Muscle layer of colon (tissue), 2 donors: ENCODE results near the gene SSC4D.
"Not testable (repeated sequence)": the region's sequence is repeated elsewhere in the genome, so short reads cannot be mapped to it uniquely, and the experiment has no call there.

Experiments
- H3K27ac ChIP-seq: one replicate; pipeline ENCODE4 v1.7.0; 2013; ENCODE audit warnings: low read depth, mild to moderate bottlenecking, low read length, moderate library complexity
- H3K27me3 ChIP-seq, 2 donors: one replicate each; pipeline ENCODE4 v1.7.0; 2013; ENCODE audit warnings: low read length in 2 of 2, mild to moderate bottlenecking in 2 of 2; ENCODE audit not compliant: insufficient read depth in 2 of 2, control insufficient read depth in 1 of 2
- H3K36me3 ChIP-seq: one replicate; pipeline ENCODE4 v1.7.0; 2013; ENCODE audit warnings: mild to moderate bottlenecking, low read length; ENCODE audit not compliant: insufficient read depth
- H3K4me1 ChIP-seq: one replicate; pipeline ENCODE4 v1.7.0; 2013; ENCODE audit warnings: mild to moderate bottlenecking, low read length; ENCODE audit not compliant: insufficient read depth
- H3K4me3 ChIP-seq, 2 donors: one replicate each; pipeline ENCODE4 v1.7.0; 2013; ENCODE audit warnings: low read length in 2 of 2, low read depth in 1 of 2, mild to moderate bottlenecking in 1 of 2, moderate library complexity in 1 of 2
- H3K9ac ChIP-seq: one replicate; pipeline ENCODE4 v1.7.0; 2013; ENCODE audit warnings: low read length
- H3K9me3 ChIP-seq: one replicate; pipeline ENCODE4 v1.7.0; 2013; ENCODE audit warnings: mild to moderate bottlenecking, low read length
- donor health status: abdominal sarcoma.
- donor health status: Adenocarcinoma of cecum.

The SSC4D gene

DNA sequence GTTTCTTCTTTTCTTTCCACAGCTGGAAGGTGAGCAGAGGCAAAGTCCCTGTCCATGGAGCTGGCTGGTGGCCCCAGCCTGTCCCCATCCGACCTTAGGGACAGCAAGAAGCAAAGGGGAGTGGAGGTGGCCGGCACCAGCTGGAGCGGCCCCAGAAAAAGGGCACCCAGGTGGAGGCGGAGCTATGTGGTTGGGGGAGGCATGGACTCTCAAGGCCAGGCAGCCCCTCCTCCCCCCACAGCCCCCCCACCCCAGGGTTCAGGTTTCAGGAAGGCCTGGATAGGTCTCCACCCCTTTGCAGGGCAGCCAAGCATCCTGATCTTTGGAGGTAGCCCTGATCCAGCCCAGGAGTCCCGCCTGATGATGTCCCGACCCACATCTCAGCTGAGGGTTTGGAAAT lies at the start of gene SSC4D:
Gene SSC4D (minus strand): TSS at position 161 of the 400 bp plus-strand sequence. CDS start 5,258 bp downstream, outside the sequence.
- Histone ChIP-seq H3K4me1 (no peaks in the 10 kb centered on the region), H3K27me3 (no peaks in the 10 kb centered on the region), H3K27ac (no peak within 1 kb of the TSS), H3K4me3 (no peak within 1 kb of the TSS), H3K9me3 (no peaks in the 10 kb centered on the region), H3K36me3 (no peaks in the 10 kb centered on the region), H3K9ac (no peak within 1 kb of the TSS)

DNA sequence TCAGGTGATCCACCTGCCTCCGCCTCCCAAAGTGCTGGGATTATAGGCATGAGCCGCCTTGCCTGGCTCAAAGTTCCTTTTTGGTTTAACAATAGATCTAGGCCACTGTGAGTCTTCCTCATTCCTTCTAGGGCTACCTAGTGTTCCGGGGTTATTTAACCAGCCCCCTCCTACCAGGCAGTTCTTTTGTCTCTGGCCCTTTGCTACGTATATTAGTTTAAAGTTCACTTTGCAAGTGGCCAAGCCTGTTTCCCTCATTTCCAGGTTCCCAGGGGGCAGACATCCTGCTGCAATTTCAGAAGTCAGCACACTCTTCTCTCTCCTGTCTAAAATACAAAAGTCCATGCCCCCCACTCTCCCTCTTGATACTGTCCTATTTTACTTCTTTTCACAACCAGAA lies 49.0 kb upstream of the SSC4D start:
- H3K4me1 ChIP-seq, H3K27ac ChIP-seq, H3K4me3 ChIP-seq, H3K9me3 ChIP-seq, H3K27me3 ChIP-seq, H3K9ac ChIP-seq, H3K36me3 ChIP-seq: not testable (repeated sequence)

DNA sequence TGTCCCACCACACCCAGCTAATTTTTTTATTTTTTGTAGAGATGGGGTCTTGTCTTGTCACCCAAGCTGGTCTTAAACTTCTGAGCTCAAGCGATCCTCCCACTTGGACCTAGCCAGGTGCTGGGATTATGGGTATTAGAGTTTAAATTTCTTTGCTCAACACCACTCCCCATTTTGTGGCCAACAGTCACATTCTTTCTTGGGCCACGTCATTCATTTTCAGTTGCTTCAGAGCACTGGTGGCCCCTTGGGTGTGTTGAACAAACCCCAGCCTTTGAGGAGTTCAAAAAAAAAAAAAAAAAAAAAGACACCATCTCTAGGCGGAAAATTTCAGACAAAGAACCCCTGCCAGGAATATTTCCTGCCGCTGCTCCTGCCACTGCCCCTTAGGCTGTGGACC lies 47.5 kb upstream of the SSC4D start:
- H3K27me3 ChIP-seq, H3K4me3 ChIP-seq, H3K4me1 ChIP-seq, H3K9ac ChIP-seq, H3K27ac ChIP-seq, H3K36me3 ChIP-seq, H3K9me3 ChIP-seq: not testable (repeated sequence)

DNA sequence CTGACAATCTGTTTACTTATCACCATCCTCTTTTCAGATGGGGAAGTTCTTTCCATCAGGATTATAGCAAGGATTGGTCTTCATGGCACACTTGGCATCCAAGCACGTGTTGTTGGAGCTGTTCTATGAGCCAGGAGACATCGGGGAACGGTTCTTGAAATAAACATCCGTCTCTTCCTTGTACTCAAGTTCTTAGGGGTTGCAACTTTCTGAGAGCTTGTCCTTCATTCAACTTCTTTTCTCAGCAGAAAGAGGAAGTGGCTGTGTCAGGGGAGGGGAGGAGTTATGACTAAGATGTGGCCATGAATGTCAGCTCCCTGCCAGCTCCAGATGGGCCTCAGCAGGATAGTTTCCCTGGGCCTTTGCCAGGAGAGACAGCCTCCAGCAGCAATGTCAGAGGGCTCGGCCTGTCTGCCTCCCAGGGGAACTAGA lies 36.1 kb upstream of the SSC4D start:
- H3K4me3 ChIP-seq, H3K9me3 ChIP-seq, H3K27ac ChIP-seq, H3K27me3 ChIP-seq, H3K36me3 ChIP-seq, H3K9ac ChIP-seq, H3K4me1 ChIP-seq: not testable (repeated sequence)

DNA sequence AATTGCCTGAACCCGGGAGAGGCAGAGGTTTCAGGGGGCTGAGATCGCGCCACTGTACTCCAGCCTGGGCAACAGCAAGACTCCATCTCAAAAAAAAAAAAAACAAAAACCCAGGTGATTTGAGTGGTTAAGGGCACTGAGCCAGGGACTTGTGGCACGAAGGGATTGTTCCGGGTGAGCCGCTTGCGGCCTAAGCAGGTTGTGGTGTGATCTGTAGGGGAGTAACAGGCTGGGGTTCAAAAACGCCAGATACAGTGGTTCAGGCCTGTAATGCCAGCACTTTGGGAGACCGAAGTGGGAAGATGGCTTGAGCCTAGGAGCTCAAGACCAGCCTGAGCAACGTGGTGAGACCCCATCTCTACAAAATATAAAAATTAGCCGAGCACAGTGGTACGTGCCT lies 34.3 kb upstream of the SSC4D start:
- H3K27ac ChIP-seq, H3K36me3 ChIP-seq, H3K4me1 ChIP-seq, H3K9ac ChIP-seq, H3K27me3 ChIP-seq, H3K9me3 ChIP-seq, H3K4me3 ChIP-seq: not testable (repeated sequence)

DNA sequence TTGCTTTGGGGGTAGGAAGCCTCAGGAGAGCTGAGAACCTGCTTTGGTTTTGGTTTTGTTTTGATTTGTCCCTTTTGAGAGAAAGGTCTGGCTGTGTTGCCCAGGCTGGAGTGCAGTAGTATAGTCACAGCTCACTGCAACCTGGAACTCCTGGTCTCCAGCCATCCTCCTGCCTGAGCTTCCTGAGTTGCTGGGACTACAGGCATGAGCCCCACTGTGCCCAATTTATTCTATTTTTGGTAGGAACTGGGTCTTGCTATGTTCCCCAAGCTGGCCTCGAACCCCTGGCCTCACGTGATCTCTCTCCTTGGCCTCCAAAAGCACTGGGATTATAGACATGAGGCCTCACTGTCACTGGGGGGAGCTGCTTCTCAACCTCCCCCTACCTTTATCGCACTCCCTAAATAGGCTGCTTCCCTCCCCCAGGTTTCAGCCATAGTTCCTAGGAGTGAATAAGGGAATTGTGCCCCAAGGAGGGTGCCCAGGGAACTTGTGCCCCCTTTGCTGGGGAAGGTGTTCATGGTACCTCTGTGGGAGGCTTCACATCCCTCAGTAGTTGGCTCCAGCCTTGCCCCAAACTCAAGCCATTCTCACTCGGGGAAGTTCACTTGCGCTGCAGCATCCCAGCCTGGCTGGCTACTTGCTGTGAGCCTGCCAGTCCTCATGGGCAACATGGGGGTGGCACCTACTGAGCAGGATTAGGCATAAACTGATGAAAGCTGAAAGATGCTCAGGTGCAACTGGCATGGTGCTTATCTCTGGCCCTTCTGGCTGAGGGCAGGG lies 33.4 kb upstream of the SSC4D start:
- not testable (repeated sequence) for H3K4me1 ChIP-seq, H3K27ac ChIP-seq, H3K27me3 ChIP-seq, H3K9ac ChIP-seq, H3K36me3 ChIP-seq, H3K9me3 ChIP-seq, H3K4me3 ChIP-seq

DNA sequence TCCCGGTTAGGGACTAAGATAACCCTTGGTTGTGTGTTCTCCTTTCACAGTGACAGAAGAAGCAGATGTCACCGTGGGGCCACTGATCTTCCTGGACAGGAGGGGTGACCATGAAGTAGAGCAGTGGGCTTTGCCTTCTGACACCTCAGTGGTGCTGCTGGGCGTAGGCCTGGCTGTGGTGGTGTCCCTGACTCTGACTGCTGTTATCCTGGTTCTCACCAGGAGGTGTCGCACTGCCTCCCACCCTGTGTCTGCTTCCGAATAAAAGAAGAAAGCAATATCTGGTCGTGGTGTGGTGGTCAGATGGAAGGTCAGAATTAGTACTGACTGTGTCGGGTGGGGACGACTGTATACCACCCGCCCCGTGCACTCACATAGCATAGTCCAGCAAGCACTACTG lies 32.3 kb upstream of the SSC4D start:
- not testable (repeated sequence) for H3K4me3 ChIP-seq, H3K27me3 ChIP-seq, H3K9me3 ChIP-seq, H3K36me3 ChIP-seq, H3K4me1 ChIP-seq, H3K9ac ChIP-seq, H3K27ac ChIP-seq

DNA sequence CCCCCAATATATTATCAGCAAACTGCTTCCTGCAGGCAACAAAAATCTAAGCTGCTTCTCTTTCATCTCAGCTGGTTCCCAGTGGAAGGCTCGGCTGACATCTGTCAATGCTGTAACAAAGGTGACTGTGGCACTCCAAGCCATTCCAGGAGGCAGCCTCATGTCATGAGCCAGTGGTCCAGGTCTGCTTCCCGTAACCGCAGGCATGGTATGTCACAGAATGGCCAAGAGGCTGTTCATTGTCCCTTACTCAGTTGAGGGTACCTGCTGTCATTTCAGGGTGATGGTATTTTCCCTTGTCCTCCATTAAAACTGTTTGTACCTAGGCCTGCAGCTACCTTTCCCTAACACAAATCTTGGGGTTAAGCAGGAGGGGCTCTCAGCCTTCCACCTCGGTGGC lies 30.9 kb upstream of the SSC4D start:
- H3K27ac ChIP-seq, H3K9me3 ChIP-seq, H3K36me3 ChIP-seq, H3K9ac ChIP-seq, H3K27me3 ChIP-seq, H3K4me3 ChIP-seq, H3K4me1 ChIP-seq: not testable (repeated sequence)

DNA sequence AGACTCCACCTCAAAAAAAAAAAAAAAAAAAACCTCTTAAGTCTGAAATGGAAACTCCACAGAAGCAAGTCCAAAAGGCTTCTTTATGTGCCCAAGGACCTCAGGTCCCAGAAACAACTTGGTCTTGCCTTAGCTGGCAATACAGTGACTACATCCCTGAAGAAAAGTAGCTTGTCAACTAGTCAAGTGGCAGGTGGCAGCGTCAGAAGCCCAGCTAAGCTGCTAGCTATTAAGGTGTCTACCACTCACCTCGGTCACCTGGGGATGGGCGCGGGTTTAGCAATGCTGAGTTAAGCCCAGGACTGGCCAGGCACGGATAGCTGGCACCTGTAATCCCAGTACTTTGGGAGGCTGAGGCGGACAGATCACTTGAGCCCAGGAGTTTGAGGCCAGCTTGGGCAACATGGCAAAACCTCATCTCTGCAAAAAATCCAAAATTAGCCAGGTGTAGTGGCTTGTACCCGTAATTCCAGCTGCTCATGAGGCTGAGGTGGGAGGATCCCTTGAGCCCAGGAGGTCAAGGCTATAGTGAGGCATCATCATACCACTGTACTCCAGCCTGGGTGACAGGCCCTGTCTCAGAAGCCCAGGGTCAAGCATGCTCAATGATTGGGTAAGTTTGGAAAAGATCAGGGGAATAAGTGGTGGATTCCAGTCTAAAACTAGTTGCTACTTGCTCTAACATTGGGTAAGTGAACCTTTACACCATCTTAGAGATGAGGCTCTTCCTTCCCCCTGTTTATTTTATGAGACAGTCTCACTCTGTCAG lies 29.8 kb upstream of the SSC4D start:
- H3K36me3 ChIP-seq, H3K27me3 ChIP-seq, H3K9me3 ChIP-seq, H3K4me1 ChIP-seq, H3K9ac ChIP-seq, H3K4me3 ChIP-seq, H3K27ac ChIP-seq: not testable (repeated sequence)

DNA sequence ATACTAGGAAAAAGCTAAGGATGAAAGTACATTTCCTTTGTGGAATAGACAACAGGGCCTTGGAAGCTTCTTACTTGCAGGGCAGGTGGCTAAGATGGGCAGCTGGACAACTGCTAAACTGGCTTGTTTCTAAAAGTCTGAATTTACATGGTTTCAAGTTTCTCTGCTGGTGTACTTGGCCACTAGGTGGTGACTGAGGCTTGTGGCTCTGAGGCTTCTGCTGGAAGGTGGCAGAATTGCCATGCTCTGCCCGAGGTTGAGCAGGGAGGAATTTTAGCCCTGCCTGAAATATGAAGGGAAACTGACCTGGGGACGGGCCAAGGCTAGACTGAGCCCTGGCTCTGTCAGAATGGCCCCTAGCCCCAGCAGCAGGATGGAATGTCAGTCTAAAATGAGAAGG lies 28.4 kb upstream of the SSC4D start:
- not testable (repeated sequence) for H3K4me1 ChIP-seq, H3K27me3 ChIP-seq, H3K36me3 ChIP-seq, H3K9ac ChIP-seq, H3K4me3 ChIP-seq, H3K27ac ChIP-seq, H3K9me3 ChIP-seq

DNA sequence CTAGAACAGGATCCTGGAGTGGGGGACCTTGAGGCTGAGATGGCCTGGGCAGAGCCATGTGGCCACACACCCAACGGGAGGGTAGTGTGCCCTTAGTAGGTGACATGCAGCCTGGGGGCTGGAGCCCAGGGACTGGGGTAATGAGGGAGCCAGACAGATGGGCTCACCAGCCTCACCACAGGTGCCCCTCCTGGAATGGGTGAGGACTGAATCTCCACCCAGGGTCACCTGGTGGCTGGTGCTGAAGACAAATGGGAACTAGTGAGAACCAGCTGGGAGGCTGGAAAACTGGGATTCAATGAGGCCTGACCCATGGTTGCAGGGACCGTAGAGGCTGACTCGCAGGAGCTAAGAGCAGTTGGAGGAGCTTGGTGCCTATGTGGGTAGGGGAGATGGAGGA lies 21.3 kb upstream of the SSC4D start:
- no peak overlapping the region for H3K27ac ChIP-seq
- H3K9me3 ChIP-seq: no peaks in the 10 kb centered on the region
- no peak overlapping the region for H3K9ac ChIP-seq
- H3K4me3 ChIP-seq: no peak overlapping the region
- no peaks in the 10 kb centered on the region for H3K27me3 ChIP-seq
- no peaks in the 10 kb centered on the region for H3K36me3 ChIP-seq
- no peaks in the 10 kb centered on the region for H3K4me1 ChIP-seq

DNA sequence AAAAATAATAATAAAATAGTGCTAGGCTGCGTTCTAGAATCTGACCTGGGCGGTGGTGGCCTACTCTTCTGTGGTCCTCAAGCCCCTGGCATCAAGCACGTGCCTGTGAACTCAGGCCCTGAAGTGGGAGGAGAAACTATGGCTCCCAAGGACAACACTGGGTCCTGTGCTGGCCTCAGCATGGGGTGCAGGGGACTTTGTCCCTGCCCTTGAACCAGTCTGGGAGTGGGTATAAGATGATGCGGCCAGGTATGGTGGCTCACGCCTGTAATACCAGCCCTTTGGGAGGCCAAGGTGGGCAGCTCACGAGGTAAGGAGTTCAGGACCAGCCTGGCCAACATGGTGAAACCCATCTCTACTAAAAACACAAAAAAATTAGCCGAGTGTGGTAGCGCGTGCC lies 20.7 kb upstream of the SSC4D start:
- Histone ChIP-seq H3K9ac (no peak overlapping the region), H3K27me3 (peaks cover 0 to 2% of the 10 kb centered on the region in 2 donors), H3K9me3 (no peaks in the 10 kb centered on the region), H3K4me1 (no peaks in the 10 kb centered on the region), H3K27ac (no peak overlapping the region), H3K36me3 (no peaks in the 10 kb centered on the region), H3K4me3 (no peak overlapping the region)
